GM04503 (cell line): ENCODE measurements around the gene TMEM53.
"Not testable (repeated sequence)": the region's sequence is repeated elsewhere in the genome, so short reads cannot be mapped to it uniquely, and the experiment has no call there.

Experiments
- DNase-seq: peaks from one replicate; pipeline ENCODE4 v3.0.0-alpha.2; 2012; ENCODE audit warnings: low read depth

Gene TMEM53

DNA sequence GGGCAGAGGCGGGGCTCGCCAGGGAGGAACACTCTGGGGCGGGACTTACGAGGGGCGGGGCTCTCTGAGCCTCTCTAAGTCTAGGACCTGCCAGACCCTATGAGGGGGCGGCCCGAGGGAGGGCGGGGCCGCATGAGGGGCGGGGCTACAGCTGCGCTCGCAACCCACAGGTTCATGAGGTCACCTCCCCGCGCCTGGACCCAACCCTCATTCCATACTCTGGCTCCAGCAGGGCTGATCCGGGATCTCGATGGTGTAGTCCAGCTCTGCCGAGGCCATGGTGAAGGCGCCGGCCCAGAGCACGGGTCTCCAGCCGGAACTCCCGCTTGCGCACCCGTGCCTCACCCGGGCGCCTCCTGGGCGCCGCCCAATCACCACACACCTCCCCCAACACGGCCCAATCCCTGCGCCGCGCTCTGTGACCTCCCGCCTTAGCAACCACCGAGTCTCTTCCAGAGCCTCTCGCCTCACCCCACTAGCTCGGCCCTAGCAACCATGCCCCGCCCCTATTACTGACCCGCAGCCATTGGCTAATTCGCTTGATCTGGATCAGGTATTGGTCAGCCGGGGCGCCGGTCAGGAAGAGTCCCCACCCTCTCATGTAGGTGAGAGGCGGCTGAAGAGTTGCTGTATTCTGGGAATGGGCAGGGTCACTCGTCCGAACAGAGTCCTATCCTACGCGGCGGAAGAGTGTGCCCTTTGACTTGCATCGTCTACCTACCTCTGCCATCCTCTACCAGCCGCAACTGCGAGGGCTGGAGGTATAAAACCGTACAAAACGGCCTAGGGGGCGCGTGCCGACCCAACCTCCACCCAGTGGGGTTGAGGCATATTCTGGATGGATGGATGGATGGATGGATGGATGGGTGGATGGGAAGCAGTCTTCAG, at the start of gene TMEM53, which contains the start of gene ARMH1:
TSS of gene TMEM53 (minus strand) at position 369 of the 888 bp plus-strand sequence. CDS start at position 279, 90 bp downstream.
TSS of gene ARMH1 (plus strand) at position 602 of the 888 bp plus-strand sequence. CDS start 14,984 bp downstream, outside the sequence.
- DNase-seq = peak; percentile 92

DNA sequence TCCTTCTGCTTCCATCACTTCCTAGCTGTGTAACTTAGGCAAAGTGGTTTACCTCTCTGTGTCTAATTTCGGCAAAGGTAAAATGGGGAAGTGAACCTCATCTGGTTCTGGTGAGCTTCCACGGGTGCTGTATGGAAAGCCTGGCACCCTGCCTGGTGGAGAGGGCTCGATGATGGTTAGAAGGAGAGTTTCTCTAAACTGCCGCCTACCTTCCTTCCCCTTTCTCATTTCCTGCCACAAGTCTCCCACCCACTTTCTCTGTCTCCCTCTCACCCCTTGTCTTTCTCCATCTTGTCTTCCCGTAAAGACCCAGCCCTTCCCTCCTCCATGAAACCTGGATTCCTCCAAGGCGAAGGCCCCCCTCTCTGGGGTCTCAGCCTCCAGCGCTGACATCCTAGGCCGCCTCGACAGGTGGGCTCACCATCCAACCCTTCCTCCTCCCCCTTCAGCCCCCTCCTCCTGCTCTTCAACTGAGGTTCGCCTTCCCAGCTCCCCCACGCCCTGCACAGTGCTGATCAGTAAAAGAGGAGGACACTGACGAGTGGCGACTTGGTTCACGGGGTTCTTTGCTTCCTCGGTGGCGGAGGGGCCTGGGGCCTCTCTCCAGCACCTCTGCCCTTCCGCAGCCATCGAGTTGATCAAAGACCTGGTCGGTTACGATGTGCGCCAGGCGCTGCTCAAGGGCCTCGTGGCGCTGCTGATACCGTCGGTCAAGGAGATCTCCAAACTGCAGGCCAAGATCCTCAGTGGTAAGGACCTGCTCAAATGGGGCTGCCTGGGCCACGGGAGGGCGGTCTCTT, 49.4 kb upstream of the TMEM53 start:
- DNase-seq = no peak

DNA sequence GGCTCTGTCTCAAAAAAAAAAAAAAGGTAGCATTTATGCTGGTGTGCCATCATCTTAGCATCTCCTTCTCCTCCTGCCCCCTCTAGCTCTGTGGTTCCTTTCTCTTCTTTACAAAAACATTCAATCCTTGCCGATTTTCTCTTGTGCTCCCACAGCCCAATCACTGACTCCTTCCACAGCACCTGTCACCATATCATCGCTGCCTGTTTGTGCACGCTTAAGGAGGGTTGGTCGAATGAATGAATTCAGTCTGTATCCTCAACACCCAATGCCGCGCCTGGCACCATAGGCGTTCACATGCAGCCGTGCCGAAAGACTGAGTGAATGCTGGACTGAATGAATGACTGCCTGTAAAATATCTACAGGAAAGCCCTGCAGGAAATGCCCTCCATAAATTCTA, 48.8 kb upstream of the TMEM53 start:
- no peak for DNase-seq

DNA sequence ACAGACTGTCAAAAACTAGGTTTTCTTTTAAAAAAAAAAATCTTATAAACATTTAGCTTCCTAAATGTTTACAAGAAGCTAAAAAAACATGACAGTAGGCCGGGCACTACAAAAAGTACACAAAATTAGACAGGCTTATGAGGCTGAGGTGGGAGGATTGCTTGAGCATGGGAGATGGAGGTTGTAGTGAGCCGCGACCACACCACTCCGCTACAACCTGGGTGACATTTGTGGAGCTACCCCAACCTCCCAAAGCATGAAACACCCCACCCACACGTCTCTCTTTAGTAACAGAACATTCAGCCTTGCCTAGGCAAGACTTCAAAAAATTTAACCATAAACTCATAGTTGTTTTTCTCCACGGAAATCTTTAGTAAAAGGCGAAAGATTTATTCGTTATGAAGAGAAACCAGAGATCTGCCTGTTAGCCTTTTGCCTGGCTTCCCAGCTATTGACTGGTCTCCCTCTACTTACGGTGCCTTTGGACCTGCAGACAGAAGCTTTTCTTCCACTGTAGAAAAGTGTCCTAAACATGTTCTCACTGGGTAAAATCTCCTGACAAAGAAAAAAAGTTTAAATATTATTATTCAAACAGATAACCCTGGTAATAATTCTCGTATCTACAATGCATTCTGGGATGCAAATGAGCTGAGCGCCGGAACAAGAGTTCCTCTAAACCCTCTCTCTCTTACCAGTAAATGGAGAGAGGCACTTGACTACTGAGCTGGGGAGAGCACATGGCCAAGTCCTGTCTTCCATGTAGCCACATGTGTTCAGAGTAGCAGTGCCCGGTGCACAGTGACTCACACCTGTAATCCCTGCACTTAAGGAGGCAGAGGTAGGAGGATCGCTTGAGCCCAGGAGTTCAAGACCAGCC, 47.4 kb upstream of the TMEM53 start:
- peak; percentile 67 for DNase-seq

DNA sequence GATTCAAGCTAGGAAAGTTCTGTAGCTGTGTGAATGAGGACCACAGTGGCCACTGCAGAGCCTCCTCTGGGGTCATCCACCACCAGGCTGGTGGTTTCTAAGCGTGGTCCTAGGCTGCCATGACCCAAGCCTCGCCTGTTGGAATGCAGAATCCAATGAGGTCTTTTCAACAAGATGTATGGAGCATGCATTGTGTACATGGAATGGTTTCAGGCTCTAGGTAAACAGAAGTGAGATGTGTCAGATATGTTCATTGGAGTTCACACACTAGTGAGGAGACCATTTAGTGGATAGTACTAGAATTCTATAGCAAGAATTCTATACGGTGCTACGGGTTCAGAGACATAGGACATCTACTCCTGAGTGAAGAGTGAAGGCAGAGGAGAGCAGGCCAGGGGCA, 46.0 kb upstream of the TMEM53 start:
- no peak for DNase-seq

DNA sequence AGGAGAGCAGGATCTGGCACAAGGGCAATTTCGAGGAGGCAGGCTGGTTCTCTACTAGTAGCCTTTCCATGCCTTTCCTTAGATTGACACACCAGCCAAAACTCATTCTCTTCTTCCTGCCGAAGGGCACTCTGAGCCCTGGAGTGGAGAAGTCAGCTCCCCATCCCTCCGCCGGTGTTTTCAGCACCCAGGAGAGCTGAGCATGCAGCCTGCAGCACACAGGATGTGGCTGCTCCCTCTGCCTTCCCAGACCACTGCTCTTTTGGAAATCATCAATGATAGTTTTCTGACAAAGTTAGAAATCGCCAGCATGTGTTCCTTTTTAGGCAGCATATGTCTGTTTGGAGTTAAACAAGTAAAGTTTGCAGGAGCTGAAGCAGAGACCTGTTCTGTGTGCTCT, 45.0 kb upstream of the TMEM53 start:
- DNase-seq = no peak

DNA sequence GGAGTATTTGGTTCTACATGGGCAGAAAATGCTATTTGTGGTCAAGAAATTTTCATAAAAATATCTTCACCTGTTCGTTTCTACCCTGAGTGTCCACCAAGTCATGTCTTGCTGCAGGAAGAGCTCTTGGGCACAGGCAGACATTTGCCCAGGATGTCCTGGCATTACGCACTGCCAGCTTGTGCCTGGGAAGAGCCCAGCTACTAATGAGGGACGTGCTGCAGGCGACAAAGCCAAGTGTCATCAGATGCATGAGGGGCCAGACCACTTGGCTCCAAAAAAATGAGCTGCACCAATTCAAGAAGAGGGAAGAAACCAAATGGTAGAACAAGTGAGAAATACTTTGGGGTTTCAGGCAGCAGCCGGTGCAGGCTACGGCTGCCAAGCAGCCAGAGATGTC, 43.8 kb upstream of the TMEM53 start:
- DNase-seq = no peak

DNA sequence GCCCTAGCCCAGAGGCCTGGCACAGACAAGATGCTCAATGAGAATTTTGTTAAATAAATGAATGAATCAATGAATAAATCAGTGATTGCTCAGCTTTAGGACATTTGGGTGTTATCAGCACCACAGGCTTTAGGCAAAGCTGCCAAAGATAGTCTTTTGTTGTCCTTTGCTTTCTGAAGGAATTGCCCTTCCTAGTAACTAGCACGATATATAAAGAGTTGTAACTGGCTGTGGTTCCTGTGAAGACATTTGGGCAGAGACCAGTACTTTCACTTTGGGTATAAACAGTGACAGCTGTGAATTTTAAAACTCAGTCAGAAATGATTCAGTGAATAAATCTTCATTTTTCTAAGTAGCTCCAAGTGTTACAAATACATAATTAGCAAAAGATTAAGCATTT, 43.4 kb upstream of the TMEM53 start:
- no peak for DNase-seq

DNA sequence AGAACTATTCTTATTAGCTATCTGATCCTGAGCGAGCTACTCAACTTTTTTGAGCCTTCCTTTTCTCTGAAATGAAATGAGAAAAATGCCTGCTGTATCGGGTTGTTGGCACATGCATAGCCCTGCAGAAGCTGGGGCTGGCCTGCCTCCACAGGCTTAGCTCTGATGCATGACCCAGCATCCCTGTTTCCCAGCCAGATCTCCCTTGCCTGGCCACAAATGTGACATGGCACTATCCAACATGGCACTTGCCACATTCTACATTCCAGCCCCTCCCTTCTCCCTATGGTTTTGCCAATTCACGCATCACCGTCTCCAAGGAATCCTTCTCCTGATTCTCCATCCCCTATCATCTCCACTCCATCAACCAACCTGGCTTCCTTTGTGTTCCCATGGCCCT, 42.9 kb upstream of the TMEM53 start:
- no peak for DNase-seq

DNA sequence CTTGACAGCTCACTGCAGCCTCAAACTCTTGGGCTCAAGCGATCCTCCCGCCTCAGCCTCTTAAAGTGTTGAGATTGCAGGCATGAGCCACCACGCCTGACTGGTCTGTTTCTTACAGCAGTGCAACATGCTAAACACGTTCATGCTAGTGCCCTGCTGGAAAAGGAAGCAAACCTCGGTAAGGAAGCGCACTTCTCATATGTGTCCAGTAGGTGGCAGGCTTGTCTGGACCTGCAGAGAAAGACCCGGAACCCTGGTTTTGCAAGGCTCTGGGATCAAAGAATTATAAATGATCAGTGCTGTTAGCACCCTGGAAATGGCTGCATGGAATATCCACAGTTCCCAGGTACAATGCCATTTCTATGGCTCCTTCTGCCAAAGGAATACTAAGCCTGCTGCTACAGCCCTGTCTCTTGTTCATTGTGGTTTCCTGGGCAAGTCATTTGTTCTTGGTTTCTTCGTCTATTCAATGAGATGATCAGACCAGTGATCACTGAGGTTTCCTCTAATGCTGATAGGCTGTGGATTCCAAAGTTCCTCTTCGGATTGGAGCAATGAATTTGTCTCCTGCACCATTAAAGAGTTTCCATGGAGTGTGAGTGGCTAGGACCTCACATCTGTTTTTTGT, 40.8 kb upstream of the TMEM53 start:
- DNase-seq = no peak

DNA sequence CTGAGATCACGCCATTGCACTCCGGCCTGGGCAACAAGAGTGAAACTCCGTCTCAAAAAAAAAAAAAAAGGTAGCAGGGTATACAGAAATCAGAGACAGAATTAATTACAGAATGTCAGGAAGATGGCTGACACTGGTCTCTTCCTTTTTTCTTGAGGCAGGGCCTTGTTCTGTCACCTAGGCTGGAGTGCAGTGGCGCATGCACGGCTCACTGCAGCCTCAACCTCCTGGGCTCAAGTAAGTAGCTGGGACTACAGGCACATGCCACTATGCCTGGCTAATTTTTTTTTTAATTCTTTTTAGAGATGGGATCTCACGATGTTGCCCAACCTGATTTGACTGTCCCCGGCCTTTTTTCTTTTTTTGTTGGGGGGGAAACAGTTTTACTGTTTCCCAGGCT, 40.3 kb upstream of the TMEM53 start:
- DNase-seq = no peak

DNA sequence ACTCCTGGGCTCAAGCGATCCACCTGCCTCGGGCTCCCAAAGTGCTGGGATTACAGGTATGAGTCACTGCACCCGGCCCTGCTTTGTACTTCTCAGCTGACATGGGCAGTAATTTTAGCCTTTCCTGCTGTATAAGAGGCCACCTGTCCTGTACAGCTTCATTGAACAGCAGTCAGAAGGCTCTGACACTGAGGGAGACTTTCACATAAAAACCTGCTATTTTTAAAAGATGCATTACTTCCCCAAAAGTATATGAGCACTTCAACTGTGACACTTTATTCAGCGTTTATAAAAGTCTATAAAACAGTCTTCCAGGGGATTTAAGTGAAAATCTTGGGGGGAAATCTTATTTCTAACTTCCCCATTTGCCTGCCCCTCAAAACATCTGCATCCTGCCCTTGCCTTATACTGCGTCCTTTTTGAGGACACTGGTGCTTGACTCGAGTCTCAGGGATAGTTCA, 39.1 kb upstream of the TMEM53 start:
- DNase-seq = no peak

DNA sequence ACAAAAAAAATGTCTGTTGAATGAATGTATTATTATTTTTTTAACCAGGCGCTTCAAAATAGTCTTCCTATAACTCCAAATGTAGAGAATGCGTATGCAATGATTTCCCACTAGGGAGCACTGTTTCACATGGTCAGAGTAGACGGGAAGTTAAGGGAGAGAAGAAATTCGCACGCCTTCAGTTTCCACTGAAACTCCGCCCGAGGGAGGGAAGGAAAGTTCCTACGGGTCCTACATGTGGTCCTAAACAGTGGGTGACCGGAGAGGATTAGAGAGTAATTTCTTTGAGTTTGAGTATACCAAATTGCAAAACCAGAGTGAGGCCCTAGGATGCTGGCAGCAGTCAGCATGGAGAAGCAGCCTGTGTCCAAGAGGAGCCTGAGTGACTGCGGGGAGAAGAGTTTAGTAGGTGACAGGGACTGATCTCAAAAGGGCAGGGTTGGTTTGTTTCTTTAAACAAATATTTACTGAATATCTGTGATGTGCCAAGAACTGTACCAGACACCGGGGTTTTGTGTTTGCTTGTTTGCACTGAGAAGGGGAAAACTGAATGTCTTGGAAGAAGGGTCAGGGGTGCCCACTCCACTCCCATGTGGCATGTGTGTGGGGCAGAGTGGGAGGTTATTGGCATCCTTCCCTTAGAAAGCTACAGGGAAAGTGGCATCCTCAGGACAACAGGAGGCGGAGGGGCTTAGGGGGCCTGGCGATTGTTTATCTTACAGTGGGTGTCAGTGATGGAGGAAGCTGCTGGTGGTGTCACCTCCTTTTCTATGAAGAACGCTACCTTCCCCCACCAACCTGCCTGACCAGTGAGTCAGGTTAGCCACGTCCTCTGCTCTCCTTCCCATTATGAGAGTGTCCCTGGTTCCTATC, 33.9 kb upstream of the TMEM53 start:
- DNase-seq = peak; percentile 27

DNA sequence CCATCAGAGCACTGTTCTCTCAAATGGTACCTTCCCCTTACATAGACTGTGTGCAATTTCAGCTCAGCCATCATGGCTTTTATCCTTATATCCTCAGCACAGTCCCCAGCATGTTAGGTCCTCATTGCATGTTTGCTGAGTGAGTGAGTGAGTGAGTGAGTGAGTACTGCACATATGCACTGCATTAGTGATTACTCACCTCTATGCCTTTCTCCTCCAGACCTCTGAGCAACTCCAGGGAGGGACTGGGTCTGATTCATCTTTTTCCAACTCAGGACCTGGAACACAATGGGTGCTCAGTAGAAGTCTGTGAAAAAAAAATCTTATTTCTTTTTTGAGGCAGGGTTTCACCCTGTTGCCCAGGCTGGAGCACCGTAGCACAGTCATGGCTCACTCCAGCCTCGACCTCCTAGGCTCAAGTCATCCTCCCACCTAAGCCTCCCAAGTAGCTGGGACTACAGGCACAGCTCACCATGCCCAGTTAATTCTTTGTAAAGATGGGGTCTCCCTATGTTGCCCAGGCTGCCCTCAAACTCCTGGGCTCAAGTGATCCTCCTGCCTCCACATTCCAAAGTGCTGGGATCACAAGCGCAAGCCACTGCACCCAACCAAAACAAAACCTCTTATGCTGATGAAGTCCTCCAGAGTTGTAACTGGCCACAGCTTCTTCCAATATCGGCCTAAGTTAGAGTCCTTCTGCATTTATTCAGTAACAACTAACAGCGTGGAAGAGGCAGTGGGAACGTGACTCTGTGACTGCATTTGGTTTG, 33.0 kb upstream of the TMEM53 start:
- DNase-seq = peak; percentile 85

DNA sequence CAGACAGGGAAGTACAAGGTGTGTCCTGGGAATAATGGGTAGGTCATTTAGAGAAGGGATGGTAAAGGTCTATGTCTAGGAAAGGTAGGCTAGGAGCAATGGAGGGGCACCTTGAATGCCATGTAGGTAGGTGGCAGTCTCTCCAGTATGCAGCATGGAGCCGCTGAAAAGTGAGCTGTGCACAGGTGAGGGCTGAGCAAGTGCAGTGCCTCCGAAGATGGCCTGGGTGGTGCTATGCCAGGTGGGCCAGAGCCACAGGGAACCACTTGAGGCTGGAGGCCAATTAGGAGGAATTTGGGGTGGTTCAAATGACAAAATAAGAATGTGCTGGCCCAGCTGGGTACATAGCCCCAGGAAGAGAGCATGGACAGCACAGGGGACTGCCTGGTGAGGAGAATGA, 31.7 kb upstream of the TMEM53 start:
- DNase-seq = no peak

DNA sequence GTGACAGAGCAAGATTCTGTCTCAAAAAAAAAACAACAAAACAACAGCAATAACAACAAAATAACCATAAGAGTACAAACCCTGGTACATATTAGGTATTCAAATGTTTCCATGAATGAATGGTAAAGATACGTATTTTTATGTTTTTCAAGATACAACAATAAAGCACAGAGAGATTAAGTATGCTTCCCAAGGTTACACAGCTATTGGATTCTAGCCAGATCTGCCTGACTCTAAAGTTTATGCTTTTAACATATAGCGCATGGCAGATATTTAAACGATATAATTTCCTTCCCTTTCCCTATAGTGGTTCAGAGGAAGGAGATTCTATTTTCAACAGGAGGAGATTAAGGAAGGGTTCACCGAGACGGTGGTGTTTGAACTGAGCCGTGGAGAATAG, 31.2 kb upstream of the TMEM53 start:
- no peak for DNase-seq

DNA sequence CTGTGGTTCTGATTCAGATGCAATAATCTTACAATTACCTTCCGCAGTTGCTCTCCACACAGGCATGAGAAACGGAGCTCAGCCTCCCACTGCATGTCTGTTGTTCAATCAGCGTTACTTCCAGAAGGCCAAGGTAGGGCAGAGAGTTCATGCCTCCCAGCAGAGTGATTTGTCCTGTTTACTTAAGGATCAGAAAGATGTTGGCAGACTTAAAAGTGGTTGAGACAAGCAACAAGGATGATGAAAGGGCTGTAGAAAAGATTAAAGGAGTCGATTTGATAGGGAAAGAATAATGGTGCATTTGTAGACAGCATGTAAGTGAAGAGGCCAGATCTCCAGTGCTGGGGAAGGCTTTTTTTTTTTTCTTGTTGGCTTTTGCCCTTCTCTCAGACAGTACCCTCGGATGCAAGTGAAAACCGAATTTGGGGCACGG, 26.9 kb upstream of the TMEM53 start:
- DNase-seq = no peak

DNA sequence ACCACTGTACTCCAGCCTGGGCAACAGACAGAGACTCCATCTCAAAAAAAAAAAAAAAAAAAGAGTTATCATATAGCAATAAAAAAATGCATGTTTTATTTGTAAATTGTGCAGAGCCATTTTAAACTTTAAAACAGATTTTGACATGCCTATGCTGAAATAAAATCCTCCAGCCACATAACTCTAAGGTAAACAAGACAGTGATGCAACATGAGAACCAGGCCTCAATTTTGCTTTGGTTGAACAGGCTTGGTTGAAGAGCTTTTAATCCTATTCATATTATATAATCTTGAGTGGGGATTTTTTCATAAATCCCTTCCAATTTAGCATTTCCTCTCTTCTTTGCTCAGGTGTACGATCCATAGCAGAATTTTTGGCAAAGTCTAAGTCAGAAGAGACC, 26.3 kb upstream of the TMEM53 start:
- DNase-seq = no peak

DNA sequence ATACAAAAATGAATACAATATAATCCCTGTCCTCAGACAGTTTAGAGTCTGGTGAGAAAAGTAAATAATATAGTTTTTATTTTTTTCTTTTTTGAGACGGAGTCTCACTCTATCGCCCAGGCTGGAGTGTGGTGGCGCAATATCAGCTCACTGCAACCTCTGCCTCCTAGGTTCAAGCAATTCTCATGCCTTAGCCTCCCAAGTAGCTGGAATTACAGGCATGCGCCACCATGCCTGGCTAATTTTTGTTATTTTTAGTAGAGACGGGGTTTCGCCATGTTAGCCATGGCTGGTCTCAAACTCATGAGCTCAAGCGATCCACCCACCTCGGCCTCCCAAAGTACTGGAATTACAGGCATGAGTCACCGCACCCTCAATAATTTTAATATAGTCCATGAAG, 25.1 kb upstream of the TMEM53 start:
- DNase-seq = not testable (repeated sequence)

DNA sequence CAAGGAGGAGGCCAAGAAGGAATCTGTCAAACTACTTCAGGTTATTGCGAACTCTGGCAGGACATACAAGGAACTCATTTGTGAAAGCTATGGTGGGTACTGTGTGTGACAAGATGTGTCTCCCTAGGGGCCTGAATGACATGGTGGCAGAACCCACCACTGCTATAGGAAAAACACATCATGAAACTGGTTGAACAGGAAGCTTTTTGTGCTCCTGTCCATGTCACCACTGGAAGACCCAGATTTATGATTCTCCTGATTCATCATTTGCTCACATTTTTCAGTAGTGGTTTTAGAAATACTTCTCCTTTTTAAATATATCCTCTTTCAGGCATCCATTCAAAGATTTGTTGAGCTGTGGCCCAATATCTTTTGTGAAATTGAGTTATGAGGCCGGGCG, 23.9 kb upstream of the TMEM53 start:
- no peak for DNase-seq
